ENCODE data around the gene HIRIP3. TPM values are rescaled to one million over a fixed set of nuclear protein-coding genes. Genes with fewer than 3 reads are reported as not detected.
"Not testable (repeated sequence)": the region's sequence is repeated elsewhere in the genome, so short reads cannot be mapped to it uniquely, and the experiment has no call there.

The HIRIP3 gene
- total and polyA plus RNA-seq, 2 experiments from 2014 or later, result 10.4 to 18.5 TPM

- TF ChIP-seq ZNF462 (CRISPR knock-in tag; IDR thresholded peaks at IDR 0.05), result no peak
- TF ChIP-seq STAT1 (IDR thresholded peaks at IDR 0.05; ENCODE audit: unreplicated experiment), result no peak
Observed at GRCh38 chr16:30018731-30019158, 23.3 kb upstream of the HIRIP3 start (continued).

DNA sequence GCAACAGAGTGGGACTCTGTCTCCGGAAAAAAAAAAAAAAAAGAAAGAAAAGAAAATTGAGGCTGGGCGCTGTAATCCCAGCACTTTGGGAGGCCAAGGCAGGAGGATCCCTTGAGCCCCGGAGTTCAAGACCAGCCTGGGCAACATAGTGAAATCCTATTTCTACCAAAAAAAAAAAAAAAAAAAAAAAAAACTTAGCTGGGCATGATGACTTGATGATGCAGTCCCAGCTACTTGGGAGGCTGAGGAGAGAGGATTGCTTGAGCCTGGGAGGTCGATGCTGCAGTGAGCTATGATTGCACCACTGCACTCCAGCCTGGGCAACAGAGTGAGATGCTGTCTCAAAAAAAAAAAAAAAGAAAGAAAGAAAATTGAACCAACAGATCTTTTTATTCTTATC lies 22.5 kb upstream of the HIRIP3 start:
- H3K36me3 ChIP-seq (ENCODE audit: insufficient read depth); H4K20me1 ChIP-seq (replicated peaks; ENCODE audit: insufficient read depth); H3K4me3 Mint-ChIP-seq; H3K4me1 ChIP-seq (ENCODE audit: insufficient read depth); H3K9me3 Mint-ChIP-seq; H3K27me3 ChIP-seq (ENCODE audit: insufficient read depth); H2AFZ ChIP-seq; H3K4me2 ChIP-seq; H3K79me2 ChIP-seq (replicated peaks; ENCODE audit: insufficient read depth); H3K27ac ChIP-seq (ENCODE audit: low read depth); H3K36me3 Mint-ChIP-seq (ENCODE audit: low read depth); DNase-seq (ENCODE audit: low spot score); ATAC-seq; H3F3A ChIP-seq (replicated peaks; ENCODE audit: low read depth); H3K4me1 Mint-ChIP-seq; H3K4me3 ChIP-seq; H3K27ac Mint-ChIP-seq; H3K9me2 ChIP-seq (ENCODE audit: insufficient read depth); H3K27me3 Mint-ChIP-seq (ENCODE audit: insufficient read depth, low read depth, poor library complexity): not testable (repeated sequence)

DNA sequence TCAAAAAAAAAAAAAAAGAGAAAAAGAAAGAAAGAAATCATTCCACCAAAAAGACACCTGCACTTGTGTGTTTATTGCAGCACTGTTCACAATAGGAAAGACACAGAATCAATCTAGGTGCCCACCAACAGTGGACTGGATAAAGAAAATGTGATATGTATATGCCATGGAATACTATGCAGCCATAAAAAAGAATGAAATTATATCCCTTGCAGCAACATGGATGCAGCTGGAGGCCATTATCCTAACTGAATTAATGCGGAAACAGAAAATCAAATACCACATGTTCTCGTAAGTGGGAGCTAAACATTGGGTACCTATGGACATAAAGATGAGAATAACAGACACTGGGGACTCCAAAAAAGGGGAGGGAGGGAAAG lies 21.9 kb upstream of the HIRIP3 start:
- H3F3A ChIP-seq (replicated peaks; ENCODE audit: low read depth), result 0 out of 2 replicates have a peak, but pooled peaks cover 4% of the 10 kb centered on the region
- H4K20me1 ChIP-seq (replicated peaks; ENCODE audit: insufficient read depth), result no peaks in the 10 kb centered on the region
- Mint-ChIP-seq H3K4me3 (no peak overlapping the region; the same call in 2 of the 3 replicates), H3K4me1 (no peaks in the 10 kb centered on the region; the same call in 2 of the 3 replicates), H3K27me3 (ENCODE audit: insufficient read depth, low read depth, poor library complexity) (peaks cover 14% of the 10 kb centered on the region), H3K36me3 (ENCODE audit: low read depth) (peaks cover 4% of the 10 kb centered on the region), H3K27ac (no peak overlapping the region), H3K9me3 (no peaks in the 10 kb centered on the region; the same call in 2 of the 3 replicates)
- H3K27ac ChIP-seq (ENCODE audit: low read depth), result no peak overlapping the region
- H3K27me3 ChIP-seq (ENCODE audit: insufficient read depth), result peaks cover 7% of the 10 kb centered on the region
- no peak for DNase-seq (ENCODE audit: low spot score)
- peaks cover 3% of the 10 kb centered on the region; the same call in 1 of the 2 replicates for H3K4me1 ChIP-seq (ENCODE audit: insufficient read depth)
- no peaks in the 10 kb centered on the region for H3K9me2 ChIP-seq (ENCODE audit: insufficient read depth)
- ATAC-seq, result no peak
- no peaks in the 10 kb centered on the region for H3K79me2 ChIP-seq (replicated peaks; ENCODE audit: insufficient read depth)
- no peak overlapping the region for H2AFZ ChIP-seq
- H3K4me3 ChIP-seq, result no peak overlapping the region
- no peaks in the 10 kb centered on the region for H3K36me3 ChIP-seq (ENCODE audit: insufficient read depth)
- H3K4me2 ChIP-seq, result no peak overlapping the region
- TF ChIP-seq, protein P1, sequence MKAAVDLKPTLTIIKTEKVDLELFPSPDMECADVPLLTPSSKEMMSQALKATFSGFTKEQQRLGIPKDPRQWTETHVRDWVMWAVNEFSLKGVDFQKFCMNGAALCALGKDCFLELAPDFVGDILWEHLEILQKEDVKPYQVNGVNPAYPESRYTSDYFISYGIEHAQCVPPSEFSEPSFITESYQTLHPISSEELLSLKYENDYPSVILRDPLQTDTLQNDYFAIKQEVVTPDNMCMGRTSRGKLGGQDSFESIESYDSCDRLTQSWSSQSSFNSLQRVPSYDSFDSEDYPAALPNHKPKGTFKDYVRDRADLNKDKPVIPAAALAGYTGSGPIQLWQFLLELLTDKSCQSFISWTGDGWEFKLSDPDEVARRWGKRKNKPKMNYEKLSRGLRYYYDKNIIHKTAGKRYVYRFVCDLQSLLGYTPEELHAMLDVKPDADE (IDR thresholded peaks at IDR 0.05), result no peak
- no peak for TF ChIP-seq ZNF462 (CRISPR knock-in tag; IDR thresholded peaks at IDR 0.05)

Measured in GM23338 (cell line).